ELR (cell line): Measurements from ENCODE around the gene AMBRA1.
"Not testable (repeated sequence)": the region's sequence is repeated elsewhere in the genome, so short reads cannot be mapped to it uniquely, and the experiment has no call there.

Experiments used
- DNase-seq: peaks from one replicate; pipeline ENCODE4 v3.0.0-alpha.2; 2015; ENCODE audit warnings: low read depth

AMBRA1 gene

DNA sequence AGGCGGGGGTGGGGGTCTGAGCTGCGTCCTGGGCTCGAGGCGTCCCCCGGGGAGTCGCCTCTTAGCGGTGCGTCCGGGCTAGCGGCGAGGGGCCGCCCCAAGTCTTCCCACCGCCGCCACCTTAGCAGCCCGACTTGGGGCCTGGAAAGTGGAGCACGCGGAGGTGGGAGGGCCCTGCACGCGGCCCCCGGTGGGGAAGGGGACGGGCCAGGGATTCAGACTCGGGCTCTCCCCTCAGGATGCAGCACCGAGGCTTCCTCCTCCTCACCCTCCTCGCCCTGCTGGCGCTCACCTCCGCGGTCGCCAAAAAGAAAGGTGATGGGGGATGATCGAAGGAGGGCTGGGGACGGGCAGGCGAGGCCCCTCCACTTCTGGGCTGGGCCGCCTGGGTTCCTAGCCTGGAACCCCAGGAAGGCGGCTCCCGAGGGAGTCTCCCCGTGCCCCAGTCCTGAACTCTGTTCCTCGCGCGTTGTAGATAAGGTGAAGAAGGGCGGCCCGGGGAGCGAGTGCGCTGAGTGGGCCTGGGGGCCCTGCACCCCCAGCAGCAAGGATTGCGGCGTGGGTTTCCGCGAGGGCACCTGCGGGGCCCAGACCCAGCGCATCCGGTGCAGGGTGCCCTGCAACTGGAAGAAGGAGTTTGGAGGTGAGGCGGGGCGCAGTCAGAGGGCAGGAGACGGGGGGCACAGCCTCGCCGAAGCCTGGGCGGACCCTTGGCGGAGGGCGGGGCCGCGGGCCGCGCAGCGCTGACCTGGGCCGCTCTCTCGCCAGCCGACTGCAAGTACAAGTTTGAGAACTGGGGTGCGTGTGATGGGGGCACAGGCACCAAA is 211.8 kb downstream of the AMBRA1 start:
- DNase-seq, result peak; percentile 47

GRCh38 chr11:46381048-46381818 is 212.6 kb downstream of the AMBRA1 start, which contains the start of gene MDK:
Gene MDK (plus strand): TSS chr11:46381669. CDS start chr11:46382058, 389 bp downstream.
- DNase-seq, result no peak

GRCh38 chr11:46380340-46381047 is 213.3 kb downstream of the AMBRA1 start:
- peak; percentile 68 for DNase-seq

GRCh38 chr11:46379482-46380293 is 214.1 kb downstream of the AMBRA1 start:
- not testable (repeated sequence) for DNase-seq

DNA sequence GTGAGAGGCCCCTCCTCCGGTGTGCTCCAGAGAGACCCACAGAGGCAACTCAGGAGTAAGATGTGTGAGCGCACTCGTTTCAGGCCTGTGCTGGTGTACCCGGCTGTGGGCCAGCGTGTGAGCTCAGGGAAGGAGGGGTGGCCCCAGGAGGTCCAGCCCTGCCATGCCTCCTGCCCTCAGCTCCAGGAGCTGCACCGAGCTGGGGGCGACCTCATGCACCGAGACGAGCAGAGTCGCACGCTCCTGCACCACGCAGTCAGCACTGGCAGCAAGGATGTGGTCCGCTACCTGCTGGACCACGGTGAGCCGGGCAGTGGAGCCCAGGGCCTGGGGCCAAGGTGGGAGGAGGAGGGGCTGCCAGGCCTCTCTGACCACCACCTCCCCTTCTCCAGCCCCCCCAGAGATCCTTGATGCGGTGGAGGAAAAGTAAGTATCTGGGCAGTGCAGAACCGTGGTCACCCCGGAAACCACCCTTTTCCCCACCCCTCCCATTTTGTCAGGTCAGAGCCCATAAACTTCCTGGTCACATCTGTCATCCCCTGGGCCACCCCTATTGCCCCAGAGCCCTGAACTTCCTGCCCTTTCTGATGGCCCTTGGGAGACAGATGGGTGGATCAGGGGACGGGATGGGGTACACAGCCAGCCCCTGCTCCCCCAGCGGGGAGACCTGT is 214.9 kb downstream of the AMBRA1 start:
- no peak for DNase-seq

- DNase-seq, result no peak
Measured at GRCh38 chr11:46378296-46378695, 215.5 kb downstream of the AMBRA1 start.

DNA sequence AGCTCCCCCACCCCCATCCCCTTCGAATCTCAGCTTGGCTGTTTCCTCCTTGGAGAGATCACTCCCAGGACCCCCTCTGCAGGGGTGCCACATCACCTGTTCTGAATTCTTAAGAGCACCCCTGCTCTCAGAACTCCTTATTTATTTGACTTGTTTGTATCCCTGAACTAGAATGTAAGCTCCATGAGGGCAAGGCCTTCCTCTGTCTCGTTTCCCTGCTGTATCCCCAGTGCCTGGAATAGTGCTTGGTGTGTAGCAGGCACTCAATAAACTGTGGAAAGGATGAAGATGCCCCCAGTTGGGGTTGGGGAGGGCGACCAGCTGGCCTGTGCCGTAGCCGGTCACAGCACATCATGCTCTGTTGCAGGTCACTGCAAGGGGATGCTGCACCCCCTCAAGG is 216.0 kb downstream of the AMBRA1 start:
- no peak for DNase-seq

DNA sequence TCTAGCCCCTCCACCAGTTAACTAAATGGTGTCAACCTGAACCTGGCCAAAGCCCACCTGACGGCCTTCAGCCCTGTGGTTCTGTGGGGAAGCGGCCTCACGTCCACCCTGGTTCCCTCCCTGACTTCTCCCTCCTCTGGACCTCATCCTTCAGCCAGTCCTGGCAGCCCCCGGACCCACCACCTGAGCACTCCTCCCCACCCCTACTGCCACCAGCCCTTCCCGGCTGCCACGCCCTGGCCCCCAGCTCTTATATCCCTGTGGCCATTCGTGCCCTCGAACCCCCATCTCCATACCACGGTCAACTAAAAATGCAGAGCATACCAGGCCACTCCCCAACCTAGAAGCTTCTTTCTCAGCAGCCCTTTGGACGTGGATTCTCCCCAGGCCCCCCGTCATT is 216.5 kb downstream of the AMBRA1 start:
- DNase-seq, result no peak

DNA sequence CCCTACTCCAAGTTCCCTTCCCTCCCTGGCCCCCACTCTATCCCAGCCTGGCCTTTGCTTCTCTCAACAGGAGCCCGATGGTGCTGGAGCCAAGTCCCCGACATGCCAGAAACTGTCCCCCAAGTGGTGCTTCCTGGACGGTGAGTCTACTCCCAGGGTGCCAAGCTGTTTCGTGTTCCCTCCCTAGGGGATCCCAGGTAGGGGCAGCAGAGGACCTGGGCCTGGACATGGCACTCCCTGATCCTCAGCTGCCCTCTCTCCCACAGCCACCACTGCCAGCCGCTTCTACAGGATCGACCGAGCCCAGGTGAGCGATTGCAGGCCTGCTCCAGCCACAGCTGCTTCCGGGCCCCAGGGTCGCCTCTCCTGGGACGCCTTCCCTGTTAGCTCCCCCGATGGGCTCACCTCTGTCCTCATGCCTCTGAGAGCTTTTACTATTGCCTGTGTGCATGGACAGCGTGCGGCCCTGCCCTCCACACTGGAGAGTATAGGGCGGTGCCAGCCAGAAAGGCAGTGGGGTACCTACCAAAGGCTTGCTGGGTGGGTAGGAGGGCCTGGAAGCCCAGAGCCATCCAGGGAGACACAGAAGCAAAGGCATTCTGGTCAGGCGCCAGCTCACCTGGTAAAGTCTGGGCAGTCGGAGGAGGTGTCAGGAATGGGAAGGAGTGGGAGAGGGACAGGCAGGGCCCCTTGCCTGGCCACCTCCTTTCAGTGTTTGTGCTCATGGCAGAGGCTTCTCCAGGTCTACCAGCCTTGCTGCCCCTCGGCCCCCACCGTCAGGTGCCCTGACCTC is 217.4 kb downstream of the AMBRA1 start:
- DNase-seq, result no peak

DNA sequence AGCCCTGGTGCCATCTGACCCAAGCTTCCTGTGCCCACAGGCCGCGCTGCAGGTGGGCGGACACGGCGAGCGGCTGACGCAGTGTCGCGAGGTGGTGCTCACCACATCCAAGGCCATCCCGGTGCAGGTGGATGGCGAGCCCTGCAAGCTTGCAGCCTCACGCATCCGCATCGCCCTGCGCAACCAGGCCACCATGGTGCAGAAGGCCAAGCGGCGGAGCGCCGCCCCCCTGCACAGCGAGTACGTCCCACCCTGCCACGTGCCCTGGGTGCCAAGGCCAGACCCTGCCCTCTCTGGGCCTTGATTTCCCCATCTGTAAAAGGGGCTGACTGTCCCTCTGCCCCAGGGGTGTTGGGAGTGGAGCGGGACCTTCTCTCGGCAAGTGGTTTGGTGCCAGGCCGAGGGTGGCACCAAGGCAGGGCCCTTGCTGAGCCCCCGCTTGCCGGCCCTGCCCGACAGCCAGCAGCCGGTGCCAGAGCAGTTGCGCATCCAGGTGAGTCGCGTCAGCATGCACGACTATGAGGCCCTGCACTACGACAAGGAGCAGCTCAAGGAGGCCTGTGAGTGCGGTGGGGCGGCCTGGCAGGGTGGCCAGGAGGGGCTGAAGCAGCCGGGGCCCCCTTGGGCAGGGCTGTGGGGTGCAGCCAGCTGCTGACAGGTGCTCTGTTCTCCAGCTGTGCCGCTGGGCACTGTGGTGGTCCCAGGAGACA is 218.3 kb downstream of the AMBRA1 start:
- DNase-seq, result no peak

DNA sequence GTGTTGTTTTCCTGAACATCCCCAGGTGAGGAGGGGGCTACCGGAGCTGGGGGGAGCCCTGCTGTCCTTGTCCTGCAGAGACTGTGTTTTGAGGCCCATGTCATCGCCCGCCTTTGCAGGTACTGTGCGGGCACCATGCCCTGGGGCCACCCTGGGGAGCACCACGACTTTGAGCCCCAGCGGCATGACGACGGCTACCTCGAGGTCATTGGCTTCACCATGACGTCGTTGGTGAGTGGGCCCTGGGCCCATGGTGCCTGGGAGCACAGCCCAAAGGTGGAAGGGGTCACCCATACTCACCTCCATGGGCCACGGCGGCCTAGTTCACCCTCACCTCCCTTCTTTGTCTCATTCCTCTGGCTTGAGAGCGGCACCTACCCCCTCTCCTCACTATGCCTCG is 219.0 kb downstream of the AMBRA1 start:
- no peak for DNase-seq

GRCh38 chr11:46373787-46374740 is 219.8 kb downstream of the AMBRA1 start:
- DNase-seq, result no peak

- DNase-seq, result not testable (repeated sequence)
Measured at GRCh38 chr11:46372501-46372900, 221.3 kb downstream of the AMBRA1 start.

- DNase-seq, result no peak
Measured at GRCh38 chr11:46372086-46372485, 221.7 kb downstream of the AMBRA1 start.

DNA sequence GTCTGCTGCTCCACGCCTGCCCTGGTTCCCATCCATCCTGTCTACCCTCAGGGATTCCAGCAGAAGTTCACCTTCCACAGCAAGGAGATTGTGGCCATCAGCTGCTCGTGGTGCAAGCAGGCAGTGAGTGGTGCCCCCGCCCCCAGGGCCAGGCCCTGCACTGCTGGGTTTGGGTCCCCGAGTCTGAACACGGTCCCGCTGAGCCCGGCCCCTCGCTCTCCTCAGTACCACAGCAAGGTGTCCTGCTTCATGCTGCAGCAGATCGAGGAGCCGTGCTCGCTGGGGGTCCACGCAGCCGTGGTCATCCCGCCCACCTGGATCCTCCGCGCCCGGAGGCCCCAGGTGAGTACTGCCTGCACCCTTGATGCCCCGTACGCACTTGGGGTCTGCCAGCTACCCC is 222.6 kb downstream of the AMBRA1 start:
- DNase-seq, result not testable (repeated sequence)

- DNase-seq, result no peak
Measured at GRCh38 chr11:46370253-46370652, 223.6 kb downstream of the AMBRA1 start.

DNA sequence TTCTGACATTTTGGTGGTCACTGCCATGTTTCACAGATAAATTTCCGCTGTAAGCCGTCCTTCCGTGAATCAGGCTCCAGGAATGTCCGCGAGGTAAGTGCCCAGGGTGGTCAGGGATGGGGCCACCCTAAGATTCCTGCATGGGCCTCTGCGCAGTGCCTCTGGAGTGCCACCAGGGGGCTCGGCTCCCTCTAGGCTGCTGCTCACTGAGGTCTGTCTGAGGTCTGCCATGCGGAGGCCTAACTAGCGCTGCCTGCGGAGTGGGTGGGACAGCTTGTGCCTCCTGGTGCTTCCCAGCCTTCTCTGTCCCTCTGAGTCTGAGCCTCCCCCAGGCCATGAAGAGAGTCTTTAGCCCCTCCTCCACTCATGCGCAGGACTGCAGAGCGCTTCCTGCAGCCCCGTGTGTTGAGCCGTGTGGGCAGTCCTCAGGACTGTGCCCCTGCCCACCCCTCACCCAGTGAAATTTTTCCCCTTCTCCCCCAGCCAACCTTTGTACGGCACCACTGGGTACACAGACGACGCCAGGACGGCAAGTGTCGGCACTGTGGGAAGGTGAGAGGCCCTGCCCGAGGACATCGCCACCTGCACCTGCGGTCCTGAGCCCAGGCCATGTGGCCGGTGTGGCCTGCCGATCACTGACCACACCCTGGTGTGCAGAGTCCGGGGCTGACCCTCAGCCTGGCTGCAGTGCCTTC is 224.2 kb downstream of the AMBRA1 start:
- DNase-seq, result peak; percentile 95

DNA sequence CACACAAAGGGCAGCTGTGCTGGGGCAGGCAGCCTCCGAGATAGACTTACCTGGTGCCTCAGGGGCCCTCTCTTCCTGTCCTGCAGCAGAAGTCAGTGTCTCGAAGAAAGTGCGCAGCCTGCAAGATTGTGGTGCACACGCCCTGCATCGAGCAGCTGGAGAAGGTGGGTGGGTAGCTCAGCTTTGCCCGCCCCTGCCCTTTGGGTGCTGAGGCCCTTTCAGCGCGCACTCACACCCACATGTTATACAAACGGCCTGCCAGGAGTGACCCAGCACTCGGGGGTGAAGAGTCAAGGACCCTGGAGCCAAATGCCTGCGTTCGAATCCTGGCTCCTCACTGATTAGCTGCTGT is 225.9 kb downstream of the AMBRA1 start:
- DNase-seq, result no peak
